ENCODE results near the gene P2RX7.
"Not testable (repeated sequence)": the region's sequence is repeated elsewhere in the genome, so short reads cannot be mapped to it uniquely, and the experiment has no call there.

Gene P2RX7

GRCh38 chr12:121142171-121142950 lies 9.7 kb downstream of the P2RX7 start:
- Histone ChIP-seq H3K27me3 (ENCODE audit: low read depth, low read length) (no peaks in the 10 kb centered on the region), H3K4me3 (ENCODE audit: low read depth in 1 of 2, low read length in 2 of 2) (no peak overlapping the region), H3K9me3 (ENCODE audit: control insufficient read depth in 1 of 2, low read length in 2 of 2) (no peaks in the 10 kb centered on the region), H3K27ac (ENCODE audit: low read length) (no peak overlapping the region), H3K36me3 (ENCODE audit: control insufficient read depth in 1 of 2, insufficient read depth in 2 of 2, low read length in 2 of 2) (no peaks in the 10 kb centered on the region), H3K4me1 (ENCODE audit: control insufficient read depth in 1 of 2, insufficient read depth in 2 of 2, low read length in 2 of 2) (no peaks in the 10 kb centered on the region)

DNA sequence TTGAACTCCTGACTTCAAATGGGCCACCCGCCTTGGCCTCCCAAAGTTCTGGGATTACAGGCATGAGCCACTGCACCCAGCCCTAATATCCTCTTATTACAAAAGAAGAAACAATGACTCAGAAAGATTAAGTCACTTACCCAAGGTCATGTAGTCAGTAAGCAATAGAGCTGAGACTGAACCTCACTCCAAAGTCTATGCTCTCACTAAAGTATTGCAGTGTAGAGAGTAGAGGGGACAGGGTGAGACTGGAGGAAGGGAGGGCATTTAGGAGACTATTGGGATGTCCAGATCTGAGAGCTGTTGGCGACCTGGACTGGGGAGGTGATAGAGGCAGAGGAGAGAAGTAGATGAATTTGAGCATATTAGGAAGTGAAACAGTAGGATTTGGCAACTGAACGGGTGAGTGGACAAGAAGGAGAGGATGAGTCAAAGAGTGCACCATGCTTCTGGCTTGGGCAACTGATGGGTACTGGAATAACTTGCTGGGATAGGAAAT lies 11.8 kb downstream of the P2RX7 start:
- H3K27ac ChIP-seq (ENCODE audit: low read length): peak overlapping the region; percentile 0
- no peak overlapping the region for H3K4me3 ChIP-seq (ENCODE audit: low read depth in 1 of 2, low read length in 2 of 2)

GRCh38 chr12:121145221-121145620 lies 12.5 kb downstream of the P2RX7 start:
- H3K4me1 ChIP-seq (ENCODE audit: control insufficient read depth in 1 of 2, insufficient read depth in 2 of 2, low read length in 2 of 2): no peaks in the 10 kb centered on the region
- H3K27ac ChIP-seq (ENCODE audit: low read length): no peak overlapping the region
- H3K9me3 ChIP-seq (ENCODE audit: control insufficient read depth in 1 of 2, low read length in 2 of 2): no peaks in the 10 kb centered on the region
- H3K27me3 ChIP-seq (ENCODE audit: low read depth, low read length): no peaks in the 10 kb centered on the region
- H3K4me3 ChIP-seq (ENCODE audit: low read depth in 1 of 2, low read length in 2 of 2): no peak overlapping the region
- H3K36me3 ChIP-seq (ENCODE audit: control insufficient read depth in 1 of 2, insufficient read depth in 2 of 2, low read length in 2 of 2): no peaks in the 10 kb centered on the region

More for the DNA sequence above, 11.8 kb downstream of the P2RX7 start:
- H3K27me3 ChIP-seq (ENCODE audit: low read depth, low read length): no peaks in the 10 kb centered on the region
- H3K4me1 ChIP-seq (ENCODE audit: control insufficient read depth in 1 of 2, insufficient read depth in 2 of 2, low read length in 2 of 2): no peaks in the 10 kb centered on the region
- no peaks in the 10 kb centered on the region for H3K36me3 ChIP-seq (ENCODE audit: control insufficient read depth in 1 of 2, insufficient read depth in 2 of 2, low read length in 2 of 2)
- no peaks in the 10 kb centered on the region for H3K9me3 ChIP-seq (ENCODE audit: control insufficient read depth in 1 of 2, low read length in 2 of 2)

GRCh38 chr12:121149289-121149688 lies 16.6 kb downstream of the P2RX7 start:
- H3K27ac ChIP-seq (ENCODE audit: low read length); H3K4me1 ChIP-seq (ENCODE audit: control insufficient read depth in 1 of 2, insufficient read depth in 2 of 2, low read length in 2 of 2); H3K4me3 ChIP-seq (ENCODE audit: low read depth in 1 of 2, low read length in 2 of 2); H3K36me3 ChIP-seq (ENCODE audit: control insufficient read depth in 1 of 2, insufficient read depth in 2 of 2, low read length in 2 of 2); H3K9me3 ChIP-seq (ENCODE audit: control insufficient read depth in 1 of 2, low read length in 2 of 2); H3K27me3 ChIP-seq (ENCODE audit: low read depth, low read length): not testable (repeated sequence)

GRCh38 chr12:121154793-121155375 lies 22.2 kb downstream of the P2RX7 start:
- Histone ChIP-seq H3K27ac (ENCODE audit: low read length) (no peak overlapping the region), H3K36me3 (ENCODE audit: control insufficient read depth in 1 of 2, insufficient read depth in 2 of 2, low read length in 2 of 2) (peaks cover 0 to 25% of the 10 kb centered on the region in 2 donors), H3K9me3 (ENCODE audit: control insufficient read depth in 1 of 2, low read length in 2 of 2) (no peaks in the 10 kb centered on the region), H3K27me3 (ENCODE audit: low read depth, low read length) (no peaks in the 10 kb centered on the region), H3K4me1 (ENCODE audit: control insufficient read depth in 1 of 2, insufficient read depth in 2 of 2, low read length in 2 of 2) (no peaks in the 10 kb centered on the region), H3K4me3 (ENCODE audit: low read depth in 1 of 2, low read length in 2 of 2) (no peak overlapping the region)

DNA sequence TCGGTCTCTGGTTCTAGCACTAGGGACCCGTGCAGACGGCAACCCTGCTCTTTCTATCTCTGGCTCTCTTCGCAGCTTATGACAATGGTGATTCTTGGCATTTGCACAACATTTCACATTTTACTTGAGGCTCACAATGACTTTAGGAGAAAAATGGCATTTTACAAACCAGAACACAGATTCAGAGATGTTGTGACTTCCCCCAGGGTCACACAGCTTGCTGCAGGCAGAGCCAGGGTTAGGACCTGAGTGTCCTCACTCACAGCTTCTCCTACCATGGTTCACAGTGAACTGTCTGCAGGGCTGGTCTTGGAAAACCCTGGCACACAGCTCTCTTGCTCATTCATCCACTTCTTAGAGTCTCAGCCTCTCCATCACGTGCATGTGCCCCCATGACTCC lies 23.7 kb downstream of the P2RX7 start:
- no peak overlapping the region for H3K27ac ChIP-seq (ENCODE audit: low read length)

GRCh38 chr12:121158085-121158484 lies 25.4 kb downstream of the P2RX7 start:
- H3K36me3 ChIP-seq (ENCODE audit: control insufficient read depth in 1 of 2, insufficient read depth in 2 of 2, low read length in 2 of 2): peaks cover 0 to 46% of the 10 kb centered on the region in 2 donors
- H3K27me3 ChIP-seq (ENCODE audit: low read depth, low read length): no peaks in the 10 kb centered on the region
- no peak overlapping the region for H3K4me3 ChIP-seq (ENCODE audit: low read depth in 1 of 2, low read length in 2 of 2)
- H3K4me1 ChIP-seq (ENCODE audit: control insufficient read depth in 1 of 2, insufficient read depth in 2 of 2, low read length in 2 of 2): no peaks in the 10 kb centered on the region
- H3K9me3 ChIP-seq (ENCODE audit: control insufficient read depth in 1 of 2, low read length in 2 of 2): no peaks in the 10 kb centered on the region
- no peak overlapping the region for H3K27ac ChIP-seq (ENCODE audit: low read length)

More for the DNA sequence above, 23.7 kb downstream of the P2RX7 start:
- Histone ChIP-seq H3K27me3 (ENCODE audit: low read depth, low read length) (no peaks in the 10 kb centered on the region), H3K4me3 (ENCODE audit: low read depth in 1 of 2, low read length in 2 of 2) (no peak overlapping the region), H3K9me3 (ENCODE audit: control insufficient read depth in 1 of 2, low read length in 2 of 2) (no peaks in the 10 kb centered on the region), H3K36me3 (ENCODE audit: control insufficient read depth in 1 of 2, insufficient read depth in 2 of 2, low read length in 2 of 2) (peaks cover 0 to 33% of the 10 kb centered on the region in 2 donors), H3K4me1 (ENCODE audit: control insufficient read depth in 1 of 2, insufficient read depth in 2 of 2, low read length in 2 of 2) (no peaks in the 10 kb centered on the region)

GRCh38 chr12:121158728-121159351 lies 26.2 kb downstream of the P2RX7 start:
- H3K27ac ChIP-seq (ENCODE audit: low read length); H3K27me3 ChIP-seq (ENCODE audit: low read depth, low read length): not testable (repeated sequence)

DNA sequence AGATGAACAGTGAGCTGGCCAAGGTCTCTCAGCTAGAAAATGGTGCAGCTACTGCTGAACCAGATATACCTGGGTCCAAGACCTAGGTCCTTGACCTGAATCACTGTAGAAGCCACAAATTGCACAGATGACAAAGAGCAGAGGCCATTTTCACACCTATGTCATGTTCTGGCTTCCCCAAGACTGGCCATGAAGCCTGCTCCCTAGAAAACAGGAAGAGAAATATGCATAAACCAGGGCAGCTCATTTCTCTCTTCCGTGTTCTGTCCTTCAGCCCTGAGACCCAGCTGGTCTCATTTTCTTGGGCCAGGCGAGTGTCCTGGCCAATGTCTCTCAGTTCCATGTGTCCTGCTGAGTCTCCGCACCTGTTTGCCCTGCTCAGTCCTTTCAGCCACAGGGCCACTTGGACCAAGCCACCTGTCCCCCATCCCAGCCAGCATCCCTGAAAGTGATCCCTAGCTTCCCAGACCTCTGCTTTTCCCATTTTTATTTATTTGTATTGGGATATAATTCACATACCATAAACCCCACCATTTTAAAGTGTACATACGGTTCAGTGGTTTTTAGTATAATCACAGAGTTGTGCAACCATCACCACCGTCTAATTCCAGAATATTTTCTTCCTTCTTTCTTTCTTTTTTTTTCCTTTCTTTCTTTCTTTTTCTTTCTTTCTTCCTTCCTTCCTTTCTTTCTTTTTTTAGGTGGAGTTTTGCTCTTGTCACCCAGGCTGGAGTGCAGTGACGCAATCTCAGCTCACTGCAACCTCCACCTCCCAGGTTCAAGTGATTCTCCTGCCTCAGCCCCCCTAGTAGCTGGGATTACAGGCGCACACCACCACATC lies 27.0 kb downstream of the P2RX7 start:
- Histone ChIP-seq H3K4me1 (ENCODE audit: control insufficient read depth in 1 of 2, insufficient read depth in 2 of 2, low read length in 2 of 2) (no peaks in the 10 kb centered on the region), H3K4me3 (ENCODE audit: low read depth in 1 of 2, low read length in 2 of 2) (no peak overlapping the region), H3K27ac (ENCODE audit: low read length) (no peak overlapping the region), H3K36me3 (ENCODE audit: control insufficient read depth in 1 of 2, insufficient read depth in 2 of 2, low read length in 2 of 2) (peaks cover 4 to 46% of the 10 kb centered on the region in 2 donors), H3K27me3 (ENCODE audit: low read depth, low read length) (no peaks in the 10 kb centered on the region), H3K9me3 (ENCODE audit: control insufficient read depth in 1 of 2, low read length in 2 of 2) (no peaks in the 10 kb centered on the region)

More at GRCh38 chr12:121158728-121159351, 26.2 kb downstream of the P2RX7 start:
- H3K4me1 ChIP-seq (ENCODE audit: control insufficient read depth in 1 of 2, insufficient read depth in 2 of 2, low read length in 2 of 2); H3K4me3 ChIP-seq (ENCODE audit: low read depth in 1 of 2, low read length in 2 of 2); H3K9me3 ChIP-seq (ENCODE audit: control insufficient read depth in 1 of 2, low read length in 2 of 2): not testable (repeated sequence)
- H3K36me3 ChIP-seq (ENCODE audit: control insufficient read depth in 1 of 2, insufficient read depth in 2 of 2, low read length in 2 of 2): peaks cover 0 to 46% of the 10 kb centered on the region in 2 donors

DNA sequence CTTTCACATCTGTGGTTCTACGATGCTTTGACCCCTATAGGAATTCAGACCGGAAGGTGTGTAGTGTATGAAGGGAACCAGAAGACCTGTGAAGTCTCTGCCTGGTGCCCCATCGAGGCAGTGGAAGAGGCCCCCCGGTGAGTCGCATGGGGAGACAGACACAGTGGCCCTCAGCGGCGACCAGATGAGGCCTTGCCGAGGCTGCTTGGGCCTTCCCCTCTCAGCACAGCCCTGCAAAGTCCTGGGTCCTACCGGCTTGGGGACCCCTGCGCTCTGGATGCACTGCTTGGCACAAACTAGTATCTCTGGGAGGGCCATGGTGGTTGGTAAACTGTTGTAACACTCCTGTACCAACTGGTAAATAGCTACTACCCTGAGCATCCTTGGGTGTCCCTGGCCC lies 29.7 kb downstream of the P2RX7 start:
- Histone ChIP-seq H3K27me3 (ENCODE audit: low read depth, low read length) (no peaks in the 10 kb centered on the region), H3K9me3 (ENCODE audit: control insufficient read depth in 1 of 2, low read length in 2 of 2) (no peaks in the 10 kb centered on the region), H3K4me3 (ENCODE audit: low read depth in 1 of 2, low read length in 2 of 2) (no peak overlapping the region), H3K4me1 (ENCODE audit: control insufficient read depth in 1 of 2, insufficient read depth in 2 of 2, low read length in 2 of 2) (no peaks in the 10 kb centered on the region), H3K36me3 (ENCODE audit: control insufficient read depth in 1 of 2, insufficient read depth in 2 of 2, low read length in 2 of 2) (peaks cover 10 to 46% of the 10 kb centered on the region in 2 donors), H3K27ac (ENCODE audit: low read length) (no peak overlapping the region)

GRCh38 chr12:121162985-121163384 lies 30.3 kb downstream of the P2RX7 start:
- Histone ChIP-seq H3K27me3 (ENCODE audit: low read depth, low read length) (no peaks in the 10 kb centered on the region), H3K9me3 (ENCODE audit: control insufficient read depth in 1 of 2, low read length in 2 of 2) (no peaks in the 10 kb centered on the region), H3K27ac (ENCODE audit: low read length) (no peak overlapping the region), H3K36me3 (ENCODE audit: control insufficient read depth in 1 of 2, insufficient read depth in 2 of 2, low read length in 2 of 2) (peaks cover 10 to 41% of the 10 kb centered on the region in 2 donors), H3K4me1 (ENCODE audit: control insufficient read depth in 1 of 2, insufficient read depth in 2 of 2, low read length in 2 of 2) (no peaks in the 10 kb centered on the region), H3K4me3 (ENCODE audit: low read depth in 1 of 2, low read length in 2 of 2) (no peak overlapping the region)

All from muscle layer of duodenum (tissue), 2 donors.